Spinal cord (tissue), 10 donors: ENCODE results near the gene SFXN5. TPM values are rescaled to one million over a fixed set of nuclear protein-coding genes. Genes with fewer than 3 reads are reported as not detected.

Experiments used
- DNase-seq, 6 donors: peaks; one replicate each; pipeline versions ENCODE4 v3.0.0 to v3.0.0-alpha.2; 2013 to 2015; ENCODE audit warnings: low spot score in 6 of 6, low read depth in 4 of 6
- H3K27ac ChIP-seq: one replicate; pipeline ENCODE4 v1.5.1; 2013; ENCODE audit warnings: low read depth, low read length, control low read depth
- H3K27me3 ChIP-seq: one replicate; pipeline ENCODE4 v1.6.1; 2013; ENCODE audit warnings: low read length; ENCODE audit not compliant: control insufficient read depth, insufficient read depth
- H3K36me3 ChIP-seq: one replicate; pipeline ENCODE4 v1.6.1; 2013; ENCODE audit warnings: low read length; ENCODE audit not compliant: control insufficient read depth, insufficient read depth
- H3K4me1 ChIP-seq: one replicate; pipeline ENCODE4 v1.6.1; 2013; ENCODE audit warnings: low read length; ENCODE audit not compliant: control insufficient read depth, insufficient read depth
- H3K4me3 ChIP-seq: one replicate; pipeline ENCODE4 v1.5.1; 2013; ENCODE audit warnings: low read depth, low read length, control low read depth
- H3K9me3 ChIP-seq: one replicate; pipeline ENCODE4 v1.6.1; 2013; ENCODE audit warnings: low read length; ENCODE audit not compliant: control insufficient read depth, insufficient read depth
- WGBS: methylation state at CpG from one replicate; pipeline ENCODE4 v1.1.5; 2013; ENCODE audit warnings: missing lambda C conversion rate; ENCODE audit not compliant: insufficient coverage; 5-methylcytosine and 5-hydroxymethylcytosine counted together
- polyA plus RNA-seq, 2 donors: library from polyadenylated mRNA; unstranded; fragments of 120-200 nt; gene quantifications; one replicate each; pipeline ENCODE4 v1.2.1, GENCODE V29; 2013; ENCODE audit not compliant: insufficient read length in 2 of 2
- total RNA-seq, 2 donors: library from RNA; depleted of rRNA in 1 of 2; stranded (reverse); fragments of 120-200 nt in 1 of 2; fragments of >200 nt in 1 of 2; gene quantifications; one replicate each; pipeline versions ENCODE4 v1.2.3 to v1.2.4, GENCODE V29; 2013 to 2014
- donor health status: healthy.

SFXN5 gene
- total and polyA plus RNA-seq, 4 donors = 26.0 to 73.9 (median 54.8) TPM

- H3K27me3 ChIP-seq = no peaks in the 10 kb centered on the region
- H3K9me3 ChIP-seq = no peaks in the 10 kb centered on the region
- no peak overlapping the region for H3K27ac ChIP-seq
- no peak overlapping the region for H3K4me3 ChIP-seq
- H3K4me1 ChIP-seq = peaks cover 8% of the 10 kb centered on the region
- no peak for DNase-seq
- WGBS = 85% methylated on average over 3 of the region's 4 CpGs
- H3K36me3 ChIP-seq = peaks cover 26% of the 10 kb centered on the region
Observed at GRCh38 chr2:73022024-73022568, 49.4 kb downstream of the SFXN5 start.

DNA sequence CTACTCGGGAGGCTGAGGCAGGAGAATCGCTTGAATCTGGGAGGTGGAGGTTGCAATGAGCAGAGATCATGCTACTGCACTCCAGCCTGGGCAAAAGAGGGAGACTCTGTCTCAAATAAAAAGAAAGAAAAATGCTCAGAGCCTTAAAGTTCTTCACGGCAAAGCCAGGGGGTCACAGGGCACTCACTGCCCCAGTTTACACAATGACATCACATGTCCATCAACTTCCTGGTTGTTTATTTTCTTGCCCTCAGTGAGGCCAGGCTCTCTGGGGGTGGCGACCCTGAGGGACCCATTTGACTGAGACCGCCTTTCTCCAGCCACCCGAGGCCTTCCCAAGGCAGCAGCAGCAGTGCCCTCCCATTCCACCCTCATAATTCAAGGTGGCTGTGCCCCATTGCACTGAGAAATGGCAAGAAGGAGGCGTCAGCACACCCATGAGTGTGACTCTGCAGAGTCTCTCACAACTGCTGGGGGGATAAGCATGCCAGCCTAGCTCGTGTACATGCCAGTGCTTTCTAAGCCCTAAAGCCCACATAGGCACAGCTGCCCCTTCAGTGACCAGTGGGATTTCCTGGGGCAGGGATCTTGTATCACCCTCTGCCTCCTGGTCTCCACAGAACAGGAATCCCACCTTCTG, 50.0 kb downstream of the SFXN5 start:
- no peaks in the 10 kb centered on the region for H3K9me3 ChIP-seq
- no peak overlapping the region for H3K4me3 ChIP-seq
- H3K27me3 ChIP-seq = no peaks in the 10 kb centered on the region
- peaks cover 8% of the 10 kb centered on the region for H3K4me1 ChIP-seq
- peaks cover 26% of the 10 kb centered on the region for H3K36me3 ChIP-seq
- 71% methylated on average over 8 of the region's 8 CpGs for WGBS
- no peak overlapping the region for H3K27ac ChIP-seq
- DNase-seq = no peak

DNA sequence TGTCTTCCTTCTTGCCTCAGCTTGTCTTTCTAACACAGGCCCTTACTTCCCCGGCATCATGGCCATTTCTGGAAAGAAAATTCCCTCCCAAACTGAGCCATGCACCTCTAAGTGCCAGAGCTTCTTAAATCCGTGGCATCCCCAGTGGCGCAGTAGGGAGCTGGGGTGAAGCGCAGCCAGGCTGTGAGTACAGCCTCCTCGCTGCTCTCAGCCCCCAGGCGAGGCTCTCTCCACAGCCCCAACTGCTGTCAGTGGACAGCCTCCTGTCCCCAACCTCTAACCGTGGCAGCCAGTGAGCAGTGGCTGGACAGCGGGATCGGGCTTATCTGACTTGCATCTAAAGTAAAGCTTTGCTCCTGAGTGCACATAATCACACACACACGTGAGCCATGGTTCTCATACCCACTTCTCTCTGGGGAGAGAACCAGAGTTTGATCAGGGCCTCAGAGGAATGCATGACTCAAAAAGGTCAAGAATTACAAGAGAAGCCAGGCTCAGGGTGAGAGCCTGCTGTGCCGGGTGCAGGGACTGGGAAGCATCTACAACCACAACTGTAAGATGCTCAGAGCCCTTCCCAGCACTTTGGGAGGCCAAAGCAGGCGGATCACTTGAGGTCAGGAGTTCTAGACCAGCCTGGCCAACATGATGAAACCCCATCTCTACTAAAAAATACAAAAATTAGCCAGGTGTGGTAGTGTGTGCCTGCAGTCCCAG, 50.7 kb downstream of the SFXN5 start:
- no peak for DNase-seq
- H3K4me3 ChIP-seq = no peak overlapping the region
- H3K36me3 ChIP-seq = peaks cover 26% of the 10 kb centered on the region
- H3K9me3 ChIP-seq = no peaks in the 10 kb centered on the region
- WGBS = 94% methylated on average over 11 of the region's 12 CpGs
- no peaks in the 10 kb centered on the region for H3K27me3 ChIP-seq
- H3K4me1 ChIP-seq = peaks cover 8% of the 10 kb centered on the region
- H3K27ac ChIP-seq = no peak overlapping the region

DNA sequence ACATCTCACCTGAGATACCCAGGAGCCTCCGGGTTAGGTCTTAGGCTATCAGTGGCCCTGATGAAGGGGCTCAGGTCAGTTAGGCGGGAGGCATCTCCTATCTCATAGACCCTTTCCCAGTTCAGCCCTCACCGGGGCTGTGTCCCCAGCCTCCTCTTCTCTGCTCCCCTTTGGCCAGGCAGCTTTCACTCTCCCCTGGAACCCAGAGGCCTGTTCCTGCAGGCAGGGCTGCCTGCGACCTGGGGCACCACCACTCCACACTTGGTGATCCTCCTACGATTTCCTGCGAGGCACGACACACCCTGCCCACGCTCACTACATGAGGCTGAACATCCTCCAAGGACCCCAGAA, 51.2 kb downstream of the SFXN5 start:
- DNase-seq = no peak
- Histone ChIP-seq H3K4me3 (no peak overlapping the region), H3K9me3 (no peaks in the 10 kb centered on the region), H3K27me3 (no peaks in the 10 kb centered on the region), H3K27ac (no peak overlapping the region), H3K36me3 (peaks cover 26% of the 10 kb centered on the region), H3K4me1 (peaks cover 8% of the 10 kb centered on the region)
- WGBS = 97% methylated on average over 8 of the region's 8 CpGs

DNA sequence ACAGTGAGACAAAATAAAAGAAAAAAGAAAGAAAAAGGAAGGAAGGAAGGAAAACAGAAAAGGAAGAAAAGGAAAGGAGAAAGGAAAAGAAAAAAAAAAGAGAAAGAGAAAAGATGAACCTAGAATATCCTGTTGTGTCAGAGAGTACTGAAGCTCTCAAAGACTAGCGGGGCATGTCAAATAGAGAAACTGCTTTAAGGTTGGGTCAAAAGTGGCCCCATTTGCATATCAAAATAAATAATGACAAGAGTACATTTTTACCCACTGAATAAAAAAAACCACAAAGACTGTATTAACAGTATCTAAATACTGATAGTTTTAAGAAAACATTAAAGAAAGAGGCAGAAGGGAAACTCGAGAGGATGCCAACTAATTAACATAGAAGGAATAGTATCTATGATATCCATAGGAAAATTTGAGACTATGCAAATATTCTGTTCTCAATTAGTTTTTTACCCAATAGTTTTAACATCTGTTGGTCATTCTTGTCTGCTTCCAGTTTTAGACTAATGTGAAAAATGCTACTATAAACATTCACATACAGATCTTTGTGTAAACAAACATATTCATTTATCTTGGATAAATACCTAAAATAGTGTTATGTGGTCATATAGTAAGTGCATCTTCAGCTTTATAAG, 53.2 kb downstream of the SFXN5 start:
- H3K9me3 ChIP-seq = no peaks in the 10 kb centered on the region
- no CpG with 5 or more reads among the region's 2 CpGs for whole genome bisulfite sequencing
- H3K27me3 ChIP-seq = no peaks in the 10 kb centered on the region
- H3K4me1 ChIP-seq = peaks cover 8% of the 10 kb centered on the region
- no peak overlapping the region for H3K27ac ChIP-seq
- peaks cover 26% of the 10 kb centered on the region for H3K36me3 ChIP-seq
- no peak overlapping the region for H3K4me3 ChIP-seq
- DNase-seq = no peak

DNA sequence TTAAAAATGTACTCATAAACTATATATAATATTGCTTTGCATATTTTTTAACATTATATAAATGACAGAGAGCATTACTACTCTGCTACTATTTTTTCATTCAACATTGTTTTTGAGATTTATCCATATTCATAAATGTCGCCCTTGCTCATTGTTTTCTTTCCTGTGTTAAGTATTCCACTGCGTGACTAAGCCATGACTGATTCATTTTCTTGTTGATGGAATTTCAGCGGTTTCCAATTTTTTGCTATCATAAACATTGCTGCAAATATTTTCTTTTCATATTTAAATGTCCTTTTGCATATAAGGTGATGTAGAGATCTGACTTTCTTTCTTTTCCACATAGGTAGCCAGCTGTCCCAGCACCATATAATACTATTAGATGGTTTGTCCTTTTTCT, 57.6 kb downstream of the SFXN5 start:
- H3K9me3 ChIP-seq = peaks cover 2% of the 10 kb centered on the region
- no CpG with 5 or more reads among the region's 3 CpGs for WGBS
- no peaks in the 10 kb centered on the region for H3K27me3 ChIP-seq
- H3K4me3 ChIP-seq = no peak overlapping the region
- peaks cover 4% of the 10 kb centered on the region for H3K36me3 ChIP-seq
- no peak overlapping the region for H3K27ac ChIP-seq
- no peaks in the 10 kb centered on the region for H3K4me1 ChIP-seq
- peak in 1 of 6 donors; percentile 72 for DNase-seq

DNA sequence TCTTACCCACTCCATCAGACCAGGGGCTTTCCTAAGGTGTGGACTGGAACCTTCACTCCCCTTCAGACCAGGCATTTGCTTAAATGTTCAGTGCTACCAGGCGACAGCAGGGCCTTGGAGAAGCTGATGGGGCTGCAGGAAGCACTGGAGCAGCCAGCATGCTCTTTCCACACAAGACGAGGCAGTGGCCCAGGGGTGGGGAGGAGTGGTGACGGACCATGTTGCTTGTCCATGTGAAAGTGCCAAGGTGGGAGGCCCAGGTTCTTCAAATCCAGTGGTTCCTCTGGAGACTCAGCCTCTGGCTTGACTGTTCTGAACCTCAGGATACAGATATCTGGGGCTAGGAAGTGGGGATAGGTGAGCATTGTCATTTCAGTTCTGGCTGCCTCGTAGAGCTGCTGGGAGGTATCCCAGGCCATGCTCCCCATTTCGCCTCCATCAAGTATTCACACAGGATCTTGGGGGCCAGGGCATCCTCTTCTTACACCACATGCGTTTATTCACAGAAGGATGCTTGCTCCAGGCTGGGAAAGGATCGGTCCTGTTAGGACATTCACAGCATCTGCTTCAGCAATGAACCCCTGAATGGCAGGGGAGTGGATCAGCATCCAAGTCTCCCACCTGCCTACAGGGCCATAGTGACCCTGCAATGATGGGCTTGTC, 62.2 kb downstream of the SFXN5 start:
- no peak overlapping the region for H3K27ac ChIP-seq
- peaks cover 2% of the 10 kb centered on the region for H3K9me3 ChIP-seq
- WGBS = 97% methylated on average over 6 of the region's 7 CpGs
- H3K4me3 ChIP-seq = no peak overlapping the region
- no peak for DNase-seq
- peaks cover 18% of the 10 kb centered on the region for H3K36me3 ChIP-seq
- peaks cover 6% of the 10 kb centered on the region for H3K4me1 ChIP-seq
- H3K27me3 ChIP-seq = no peaks in the 10 kb centered on the region

DNA sequence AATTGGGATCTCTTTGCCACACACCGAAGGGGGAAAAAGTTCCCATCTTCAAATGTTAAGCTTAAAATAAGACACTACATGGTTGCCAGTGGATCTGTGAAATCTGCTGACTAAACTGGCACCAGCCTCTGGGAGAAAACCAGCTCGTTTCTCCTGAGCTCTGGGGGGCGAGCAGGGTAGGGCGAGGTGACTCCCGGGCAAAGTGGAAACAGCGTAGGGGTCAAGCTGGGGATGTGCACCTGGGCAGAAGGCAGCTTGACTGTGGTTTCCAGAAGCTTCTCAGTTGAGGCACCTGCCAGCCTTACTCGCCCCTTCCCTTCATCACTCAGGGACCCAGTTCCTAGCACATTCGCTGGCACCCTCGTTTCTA, 62.8 kb downstream of the SFXN5 start:
- Histone ChIP-seq H3K36me3 (peaks cover 18% of the 10 kb centered on the region), H3K4me3 (no peak overlapping the region), H3K9me3 (peaks cover 2% of the 10 kb centered on the region), H3K27ac (no peak overlapping the region), H3K4me1 (peaks cover 6% of the 10 kb centered on the region), H3K27me3 (no peaks in the 10 kb centered on the region)
- DNase-seq = peak in 1 of 6 donors; percentile 60
- WGBS = 97% methylated on average over 8 of the region's 9 CpGs

DNA sequence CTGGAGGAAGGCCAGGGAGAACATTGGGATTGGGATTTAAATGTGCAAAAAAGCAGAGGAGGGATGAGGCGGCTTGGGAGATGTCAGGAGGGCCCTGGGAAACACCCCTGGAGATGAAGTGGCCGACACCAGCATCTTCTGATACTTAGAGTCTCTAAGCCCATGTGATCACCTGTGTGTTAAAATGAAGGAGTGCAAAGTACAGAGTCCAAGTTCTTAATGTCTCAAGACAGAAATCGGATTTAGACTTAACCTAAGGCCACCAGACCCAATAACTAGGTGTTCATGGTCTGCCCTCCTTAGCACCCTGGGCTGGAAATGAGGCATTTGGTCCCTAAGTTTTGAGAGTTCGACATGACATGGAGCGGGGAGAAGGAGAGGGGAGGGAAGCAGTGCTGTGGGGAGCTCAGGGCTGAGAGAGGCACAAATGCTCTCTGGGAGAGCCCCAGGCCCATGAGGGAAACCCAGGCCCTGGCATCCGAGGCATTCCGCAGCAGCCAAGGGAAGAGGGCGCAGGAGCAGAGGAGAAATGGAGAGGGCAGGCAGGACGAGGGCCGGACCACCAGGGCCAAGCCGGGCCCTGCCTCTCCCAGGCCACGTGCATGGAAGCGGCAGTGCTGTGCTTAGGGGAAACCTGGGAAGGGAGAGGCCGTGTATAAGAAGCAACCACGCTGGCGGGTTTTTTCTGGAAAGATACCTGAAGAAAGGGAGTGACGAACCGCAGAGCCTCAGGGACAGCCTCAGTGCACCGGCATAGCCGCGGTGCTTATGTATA, 63.3 kb downstream of the SFXN5 start:
- WGBS = 93% methylated on average over 20 of the region's 21 CpGs
- H3K9me3 ChIP-seq = peaks cover 2% of the 10 kb centered on the region
- no peak for DNase-seq
- H3K27me3 ChIP-seq = no peaks in the 10 kb centered on the region
- H3K4me1 ChIP-seq = peaks cover 6% of the 10 kb centered on the region
- no peak overlapping the region for H3K4me3 ChIP-seq
- H3K27ac ChIP-seq = no peak overlapping the region
- peaks cover 18% of the 10 kb centered on the region for H3K36me3 ChIP-seq
